WERI-Rb-1 (cell line): Measurements from ENCODE around the gene HAUS1.
A peak's percentile ranks its signal among the peaks of the same experiment; 100 is the strongest.

ENCODE experiments used
- DNase-seq: peaks from one replicate; pipeline ENCODE4 v3.0.0-alpha.2; 2020
- H3K27ac ChIP-seq: fragments of 250-450 bp; sonication (Bioruptor Pico); 2 replicates; pipeline ENCODE4 v1.5.1; 2020; ENCODE audit warnings: mild to moderate bottlenecking, moderate library complexity
- H3K27me3 ChIP-seq: fragments of 250-450 bp; sonication (Bioruptor Pico); 2 replicates; pipeline ENCODE4 v1.5.1; 2021; ENCODE audit warnings: mild to moderate bottlenecking, low read depth, moderate library complexity; ENCODE audit not compliant: insufficient read depth, severe bottlenecking
- H3K36me3 ChIP-seq: fragments of 250-450 bp; sonication (Bioruptor Pico); 2 replicates; pipeline ENCODE4 v1.5.1; 2020; ENCODE audit warnings: mild to moderate bottlenecking, moderate library complexity
- H3K4me3 ChIP-seq: 2 replicates; pipeline ENCODE4 v1.5.1; 2011; ENCODE audit warnings: low read depth, mild to moderate bottlenecking, control low read depth, low read length
- H3K9me3 ChIP-seq: fragments of 250-450 bp; sonication (Bioruptor Pico); 2 replicates; pipeline ENCODE4 v1.5.1; 2021; ENCODE audit warnings: mild to moderate bottlenecking, moderate library complexity; ENCODE audit not compliant: severe bottlenecking
- CTCF ChIP-seq: IDR thresholded peaks from 2 replicates; pipeline ENCODE4 v1.5.1; 2011; ENCODE audit warnings: low read depth, mild to moderate bottlenecking, control low read depth, inconsistent platforms, low read length

The HAUS1 gene

GRCh38 chr18:46152808-46153617 lies 48.8 kb downstream of the HAUS1 start:
- Histone ChIP-seq H3K9me3 (no peaks in the 10 kb centered on the region), H3K36me3 (no peaks in the 10 kb centered on the region), H3K27me3 (no peaks in the 10 kb centered on the region), H3K27ac (peak overlapping the region; percentile 42), H3K4me3 (no peak overlapping the region)
- TF ChIP-seq CTCF, result no peak
- peak; percentile 70 for DNase-seq

DNA sequence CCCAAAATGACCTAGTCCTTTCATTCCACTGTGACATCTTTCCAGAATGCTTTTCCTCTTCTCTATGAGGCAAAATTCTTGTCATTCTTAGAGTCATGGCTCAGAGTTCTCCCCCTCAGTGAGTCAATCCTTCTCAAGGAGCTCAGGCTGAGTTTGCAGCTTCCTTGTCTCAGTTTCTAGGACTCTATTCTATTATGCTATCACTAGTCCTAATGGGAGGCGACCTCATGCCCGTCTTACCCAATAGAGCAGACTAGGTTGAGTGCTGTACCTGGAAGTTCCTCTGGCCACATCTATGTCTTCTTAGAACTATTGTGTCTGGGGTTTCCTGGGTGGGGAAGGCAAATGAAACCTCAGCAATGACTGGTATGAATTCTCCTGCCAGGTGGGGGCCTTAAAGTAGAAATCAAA lies 51.5 kb downstream of the HAUS1 start:
- DNase-seq, result no peak
- Histone ChIP-seq H3K4me3 (no peak overlapping the region), H3K36me3 (no peaks in the 10 kb centered on the region), H3K9me3 (no peaks in the 10 kb centered on the region), H3K27me3 (no peaks in the 10 kb centered on the region), H3K27ac (no peak overlapping the region)
- no peak for TF ChIP-seq CTCF

DNA sequence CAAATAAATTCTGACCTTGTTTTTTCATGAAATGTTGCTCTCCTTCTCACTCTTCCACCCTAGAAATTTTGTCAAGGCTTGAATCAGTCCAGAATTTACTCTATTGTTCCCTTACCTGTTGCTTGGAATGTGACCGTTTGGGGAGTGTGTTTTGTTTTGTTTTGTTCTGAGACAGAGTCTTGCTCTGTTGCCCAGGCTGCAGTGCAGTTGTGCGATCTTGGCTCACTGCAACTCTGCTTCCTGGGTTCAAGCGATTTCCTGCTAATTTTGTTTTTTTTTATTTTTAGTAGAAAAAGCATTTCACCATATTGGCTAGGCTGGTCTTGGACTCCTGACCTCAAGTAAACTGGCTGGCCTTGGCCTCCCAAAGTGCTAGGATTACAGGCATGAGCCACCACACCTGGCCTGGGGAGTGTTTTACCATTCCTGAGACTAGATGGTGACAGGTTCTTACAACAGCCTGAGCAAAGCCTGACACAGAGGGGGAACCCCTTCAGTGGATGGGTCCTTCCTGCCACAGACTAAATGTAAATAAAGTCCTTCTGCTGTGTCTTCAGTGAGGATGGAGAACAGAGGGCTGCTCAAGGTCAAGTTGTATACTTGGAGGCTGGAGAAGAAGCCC lies 52.0 kb downstream of the HAUS1 start:
- no peak overlapping the region for H3K27ac ChIP-seq
- no peaks in the 10 kb centered on the region for H3K27me3 ChIP-seq
- no peak for DNase-seq
- H3K4me3 ChIP-seq, result no peak overlapping the region
- TF ChIP-seq CTCF, result no peak
- H3K9me3 ChIP-seq, result no peaks in the 10 kb centered on the region
- H3K36me3 ChIP-seq, result no peaks in the 10 kb centered on the region

DNA sequence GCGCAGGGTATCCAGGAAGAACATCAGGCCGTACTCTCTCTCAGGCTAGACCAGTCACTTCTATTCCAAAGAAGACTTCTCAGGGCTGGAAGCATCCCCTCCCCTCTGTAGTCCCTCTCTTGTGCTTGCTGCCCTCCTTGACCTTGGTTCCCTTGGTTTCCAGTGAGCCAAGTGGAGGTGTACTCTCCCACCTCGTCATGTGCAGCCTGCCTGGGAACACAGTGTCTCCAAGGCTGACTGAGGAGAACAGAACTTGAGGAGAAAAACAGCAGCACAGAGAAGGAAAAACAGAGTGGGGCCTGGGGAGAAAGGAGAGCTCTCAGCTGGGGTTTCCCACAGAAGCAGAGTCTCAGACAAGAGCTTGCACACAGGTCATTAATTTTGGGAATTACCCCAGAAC lies 52.7 kb downstream of the HAUS1 start:
- no peaks in the 10 kb centered on the region for H3K9me3 ChIP-seq
- no peaks in the 10 kb centered on the region for H3K36me3 ChIP-seq
- H3K4me3 ChIP-seq, result no peak overlapping the region
- H3K27me3 ChIP-seq, result no peaks in the 10 kb centered on the region
- no peak overlapping the region for H3K27ac ChIP-seq
- TF ChIP-seq CTCF, result no peak
- DNase-seq, result no peak

DNA sequence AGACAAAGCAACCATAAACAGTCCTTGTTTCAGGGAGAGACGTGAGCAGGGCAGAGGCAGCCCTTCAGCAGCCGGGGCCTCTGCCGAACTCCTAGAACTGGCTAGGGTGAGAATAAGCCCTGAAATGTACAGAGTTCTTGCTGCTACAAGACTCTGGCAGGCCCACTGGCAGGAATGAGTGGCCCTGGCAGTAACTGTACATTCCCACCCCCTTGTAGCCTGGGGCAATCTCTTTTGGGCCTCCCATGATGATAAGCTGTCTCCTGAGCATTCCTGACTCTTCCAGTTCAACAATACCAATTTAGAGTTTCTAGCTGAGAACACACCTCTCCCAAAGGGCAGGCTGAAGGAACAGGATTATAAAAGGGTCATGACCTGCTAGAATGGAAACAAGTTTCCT lies 54.3 kb downstream of the HAUS1 start:
- Histone ChIP-seq H3K27ac (no peak overlapping the region), H3K36me3 (no peaks in the 10 kb centered on the region; the same call in 1 of the 2 replicates), H3K4me3 (no peak overlapping the region), H3K27me3 (no peaks in the 10 kb centered on the region), H3K9me3 (no peaks in the 10 kb centered on the region)
- no peak for TF ChIP-seq CTCF
- DNase-seq, result no peak
